ENCODE results near the gene FGD3.

FGD3 gene

DNA sequence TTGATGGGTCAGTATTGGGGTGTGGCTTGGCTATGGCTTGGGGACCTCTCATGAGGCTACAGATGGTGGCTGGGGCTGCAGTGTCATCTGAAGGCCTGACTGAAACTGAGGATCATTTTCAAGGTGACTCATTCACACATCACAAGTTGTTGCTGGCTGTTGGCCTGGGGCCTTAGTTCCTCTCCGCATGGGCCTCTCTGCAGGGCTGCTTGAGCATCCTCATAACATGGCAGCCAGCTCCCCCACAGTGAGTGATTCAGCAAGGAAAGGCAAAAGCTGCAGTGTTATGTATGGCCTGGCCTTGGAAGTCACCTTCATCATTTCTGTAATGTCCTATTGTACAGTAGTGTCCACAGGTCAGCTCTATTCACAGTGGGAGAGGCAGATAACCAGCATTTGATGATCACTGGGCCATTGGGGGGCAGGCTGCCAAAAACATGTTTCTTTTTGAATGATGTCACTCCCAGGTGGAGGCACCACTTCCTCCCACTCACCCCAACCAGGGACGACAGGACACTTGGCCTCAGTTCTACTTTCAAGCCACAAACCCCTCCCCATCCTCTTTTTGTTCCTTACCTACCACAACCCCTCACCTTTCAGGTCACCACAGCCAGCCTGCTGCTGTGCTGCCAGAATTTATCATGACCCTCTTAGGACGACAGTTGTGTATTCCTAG lies 14.4 kb downstream of the FGD3 start:
- no peak overlapping the region for H3K4me3 ChIP-seq (ENCODE audit: low read length)
- TF ChIP-seq, protein P1, sequence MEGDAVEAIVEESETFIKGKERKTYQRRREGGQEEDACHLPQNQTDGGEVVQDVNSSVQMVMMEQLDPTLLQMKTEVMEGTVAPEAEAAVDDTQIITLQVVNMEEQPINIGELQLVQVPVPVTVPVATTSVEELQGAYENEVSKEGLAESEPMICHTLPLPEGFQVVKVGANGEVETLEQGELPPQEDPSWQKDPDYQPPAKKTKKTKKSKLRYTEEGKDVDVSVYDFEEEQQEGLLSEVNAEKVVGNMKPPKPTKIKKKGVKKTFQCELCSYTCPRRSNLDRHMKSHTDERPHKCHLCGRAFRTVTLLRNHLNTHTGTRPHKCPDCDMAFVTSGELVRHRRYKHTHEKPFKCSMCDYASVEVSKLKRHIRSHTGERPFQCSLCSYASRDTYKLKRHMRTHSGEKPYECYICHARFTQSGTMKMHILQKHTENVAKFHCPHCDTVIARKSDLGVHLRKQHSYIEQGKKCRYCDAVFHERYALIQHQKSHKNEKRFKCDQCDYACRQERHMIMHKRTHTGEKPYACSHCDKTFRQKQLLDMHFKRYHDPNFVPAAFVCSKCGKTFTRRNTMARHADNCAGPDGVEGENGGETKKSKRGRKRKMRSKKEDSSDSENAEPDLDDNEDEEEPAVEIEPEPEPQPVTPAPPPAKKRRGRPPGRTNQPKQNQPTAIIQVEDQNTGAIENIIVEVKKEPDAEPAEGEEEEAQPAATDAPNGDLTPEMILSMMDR (conservative IDR thresholded peaks at IDR 0.05; ENCODE audit: low read length): no peak
- DNase-seq (ENCODE audit: low read depth): no peak

DNA sequence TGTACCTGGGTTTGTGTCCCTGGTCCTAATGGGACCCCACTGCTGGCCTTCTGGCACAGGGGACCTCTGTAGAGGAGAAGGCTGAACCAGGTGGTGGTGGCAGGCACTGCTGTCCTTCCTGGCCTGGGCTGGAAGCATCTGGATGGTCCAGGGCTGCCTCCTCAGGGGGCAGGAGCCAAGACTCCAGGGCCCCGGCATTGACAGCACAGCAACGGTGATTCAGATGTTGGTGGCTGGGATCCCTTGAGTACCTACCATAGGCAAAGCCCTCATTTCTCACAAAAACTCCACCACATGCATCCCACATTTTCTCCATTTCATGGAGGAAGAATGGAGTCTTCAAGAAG lies 15.0 kb downstream of the FGD3 start:
- TF ChIP-seq, protein P1 (conservative IDR thresholded peaks at IDR 0.05; ENCODE audit: low read length): no peak
- no peak overlapping the region for H3K4me3 ChIP-seq (ENCODE audit: low read length)
- no peak for DNase-seq (ENCODE audit: low read depth)

DNA sequence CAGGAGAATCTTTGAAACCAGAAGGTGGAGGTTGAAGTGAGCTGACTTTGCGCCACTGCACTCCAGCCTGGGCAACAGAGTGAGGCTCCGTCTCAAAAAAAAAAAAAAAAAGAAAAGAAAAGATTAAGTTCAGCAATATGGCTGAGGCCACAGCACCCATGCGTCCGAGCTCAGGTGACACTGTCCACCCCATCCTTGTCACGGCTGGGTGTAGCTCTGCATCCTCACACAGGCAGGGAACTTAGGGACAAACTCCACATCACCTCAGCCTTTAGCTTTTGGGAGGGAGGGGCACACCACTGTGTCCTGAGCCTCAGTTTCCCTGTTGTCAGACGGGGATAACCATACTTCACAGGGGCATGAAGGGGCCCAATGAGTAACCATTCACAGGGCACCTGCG lies 15.5 kb downstream of the FGD3 start:
- no peak overlapping the region for H3K4me3 ChIP-seq (ENCODE audit: low read length)
- DNase-seq (ENCODE audit: low read depth): no peak
- TF ChIP-seq, protein P1 (conservative IDR thresholded peaks at IDR 0.05; ENCODE audit: low read length): no peak

DNA sequence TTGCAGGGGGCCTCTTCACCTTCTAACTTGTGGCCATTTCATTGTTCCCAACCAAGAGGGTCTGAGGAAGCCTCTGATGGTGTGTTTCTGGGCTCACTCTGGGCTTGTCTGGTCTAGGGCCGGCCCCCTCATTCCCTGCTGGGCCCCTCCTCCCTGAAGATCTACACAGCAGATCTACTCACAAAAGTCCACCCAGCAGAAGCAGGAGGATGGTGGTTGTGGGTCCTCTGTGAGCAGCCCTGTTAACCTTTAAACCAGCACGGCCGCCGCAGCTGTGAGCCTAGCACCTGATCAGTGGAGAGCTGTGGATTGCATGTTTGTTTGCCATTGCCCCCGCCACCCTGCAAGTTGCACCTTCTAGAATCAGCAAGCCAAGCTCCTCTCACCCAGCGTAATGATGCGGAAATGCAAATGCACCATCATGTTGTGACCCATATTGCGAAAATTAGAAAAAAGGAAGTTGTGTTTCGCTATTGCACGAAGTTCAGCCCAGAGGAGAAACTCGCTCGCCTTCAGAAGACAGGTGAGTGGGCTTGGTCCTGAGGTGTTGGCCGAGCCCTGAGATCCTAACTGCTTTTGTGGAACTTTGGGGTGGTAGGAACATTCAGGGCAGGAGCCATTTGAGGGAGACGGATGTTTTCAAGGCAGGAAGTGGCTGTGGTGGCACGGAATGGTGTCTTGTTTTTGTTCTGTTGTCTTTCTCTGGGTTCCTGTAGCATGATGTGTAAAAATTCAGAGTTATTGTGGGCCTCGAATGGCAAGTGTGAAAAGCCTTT lies 16.7 kb downstream of the FGD3 start:
- TF ChIP-seq, protein P1 (conservative IDR thresholded peaks at IDR 0.05; ENCODE audit: low read length): no peak
- H3K4me3 ChIP-seq (ENCODE audit: low read length): no peak overlapping the region
- no peak for DNase-seq (ENCODE audit: low read depth)

DNA sequence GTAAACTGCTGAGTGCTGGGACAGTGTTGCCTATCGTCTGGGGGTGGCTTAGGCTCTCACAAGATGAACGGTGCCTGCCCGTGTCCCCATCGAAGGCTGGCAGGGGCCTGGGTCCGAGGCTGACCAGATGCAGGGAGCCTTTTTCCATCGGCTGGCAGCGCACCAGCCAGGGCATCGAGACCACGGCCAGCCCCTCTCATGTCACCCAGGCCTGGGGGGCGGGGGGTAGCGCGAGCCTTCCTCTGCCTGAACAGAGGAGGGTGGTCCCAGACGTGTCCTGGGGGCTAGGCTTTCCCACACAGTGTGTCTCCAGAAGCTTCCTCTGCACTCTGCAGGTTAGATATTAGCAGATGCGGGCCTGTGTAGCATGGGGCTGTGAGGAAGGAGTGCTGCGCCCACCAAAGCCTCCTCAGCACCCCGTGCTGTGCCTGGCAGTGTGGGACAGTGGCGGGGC lies 17.3 kb downstream of the FGD3 start:
- no peak overlapping the region for H3K4me3 ChIP-seq (ENCODE audit: low read length)
- DNase-seq (ENCODE audit: low read depth): no peak
- TF ChIP-seq, protein P1 (conservative IDR thresholded peaks at IDR 0.05; ENCODE audit: low read length): no peak

DNA sequence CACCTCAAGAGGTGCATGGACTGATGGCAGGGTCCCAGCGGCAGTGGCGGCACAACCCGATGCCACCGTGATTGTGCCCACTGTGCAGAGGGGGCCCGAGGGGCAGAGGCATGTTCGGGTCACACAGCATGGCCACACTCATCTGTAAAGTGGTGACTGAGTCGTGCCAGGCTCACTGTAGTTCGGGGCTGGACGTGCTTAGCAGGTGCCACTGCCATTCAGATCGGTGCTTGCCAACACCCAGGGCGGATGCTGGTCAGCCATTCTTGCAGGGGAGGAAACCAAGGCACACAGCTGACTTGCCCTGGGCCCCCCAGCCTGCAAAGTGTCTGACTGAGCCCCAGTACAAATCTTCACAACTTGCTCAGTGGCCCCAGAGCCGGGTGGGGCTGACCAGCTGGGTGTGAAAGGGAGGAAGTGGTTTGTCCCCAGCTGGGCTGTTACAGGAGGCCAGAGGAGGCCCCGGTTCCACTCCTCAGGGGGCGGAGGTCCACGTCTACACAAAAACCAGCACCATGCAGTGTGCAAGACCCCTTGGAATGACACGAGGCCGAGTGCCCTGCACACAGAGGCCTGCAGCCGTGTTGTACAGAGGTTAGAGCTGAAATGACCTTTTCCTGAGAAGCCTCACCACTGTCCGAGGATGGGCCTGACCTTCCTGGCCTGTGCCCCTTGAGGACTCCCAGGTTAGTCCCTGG lies 17.9 kb downstream of the FGD3 start:
- DNase-seq (ENCODE audit: low read depth): no peak
- TF ChIP-seq, protein P1 (conservative IDR thresholded peaks at IDR 0.05; ENCODE audit: low read length): no peak
- H3K4me3 ChIP-seq (ENCODE audit: low read length): no peak overlapping the region
